Vagina (tissue), 2 donors: ENCODE measurements around the gene FOLR3.
"Not testable (repeated sequence)": the region's sequence is repeated elsewhere in the genome, so short reads cannot be mapped to it uniquely, and the experiment has no call there.

Source experiments
- CTCF ChIP-seq, 3 experiments: fragments of 450-650 bp in 2 of 3; fragments of 200-600 bp in 1 of 3; sonication (generic) in 1 of 3; IDR thresholded peaks; one replicate each; pipeline ENCODE4 v1.5.1; 2017 to 2019; ENCODE audit warnings: antibody characterized with exemption in 3 of 3, mild to moderate bottlenecking in 2 of 3, moderate library complexity in 2 of 3
- POLR2A ChIP-seq, 2 donors: fragments of 450-650 bp; IDR thresholded peaks; one replicate each; pipeline ENCODE4 v1.6.1; 2017; ENCODE audit warnings: antibody characterized with exemption in 2 of 2, mild to moderate bottlenecking in 2 of 2, moderate library complexity in 2 of 2
- POLR2AphosphoS5 ChIP-seq, 2 donors: sonication (generic); formaldehyde crosslinking; IDR thresholded peaks; one replicate each; pipeline ENCODE4 v1.9.0; 2017; ENCODE audit warnings: antibody characterized with exemption in 2 of 2, mild to moderate bottlenecking in 2 of 2, low read depth in 1 of 2; ENCODE audit not compliant: insufficient read depth in 1 of 2

DNA sequence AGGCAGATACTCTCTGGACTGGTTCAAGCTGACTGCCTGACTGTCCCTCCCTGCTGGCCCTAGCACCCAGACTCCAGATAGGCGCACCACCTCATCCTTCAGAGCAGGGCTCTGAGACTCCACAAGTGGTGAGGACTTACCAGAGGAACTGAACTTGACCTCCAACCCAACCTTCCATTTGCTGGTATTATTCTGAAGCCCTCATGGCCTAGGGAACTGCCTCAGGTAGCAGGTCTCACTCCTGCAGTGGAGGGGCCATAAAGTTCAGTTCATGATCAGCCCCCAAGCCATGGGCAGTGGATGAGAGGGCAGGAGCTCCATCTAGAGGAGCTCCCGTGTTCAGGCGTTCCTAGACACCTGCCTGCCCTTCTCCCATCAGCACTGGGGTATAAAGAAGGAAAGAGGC is 46.0 kb downstream of the FOLR3 start:
- not testable (repeated sequence) for TF ChIP-seq CTCF (IDR thresholded peaks at IDR 0.05); POLR2AphosphoS5 (IDR thresholded peaks at IDR 0.05; ENCODE audit: insufficient read depth in 1 of 2, low read depth in 1 of 2); POLR2A (IDR thresholded peaks at IDR 0.05)
